ENCODE results near the gene GTSF1L.

GTSF1L gene

GRCh38 chr20:43744966-43745730 is 18.3 kb upstream of the GTSF1L start:
- DNase-seq, result no peak

- no peak for DNase-seq
Observed at GRCh38 chr20:43744151-43744611, 17.4 kb upstream of the GTSF1L start.

GRCh38 chr20:43740642-43741041 is 13.8 kb upstream of the GTSF1L start:
- no peak for DNase-seq

GRCh38 chr20:43739148-43739749 is 12.4 kb upstream of the GTSF1L start:
- no peak for DNase-seq

- DNase-seq, result no peak
Observed at GRCh38 chr20:43737925-43738324, 11.1 kb upstream of the GTSF1L start.

GRCh38 chr20:43736588-43737158 is 9.9 kb upstream of the GTSF1L start:
- DNase-seq, result no peak

GRCh38 chr20:43731927-43732326 is 5.1 kb upstream of the GTSF1L start:
- DNase-seq, result no peak

GRCh38 chr20:43731469-43731868 is 4.7 kb upstream of the GTSF1L start:
- no peak for DNase-seq

GRCh38 chr20:43728686-43729255 is 2.0 kb upstream of the GTSF1L start:
- DNase-seq, result no peak

GRCh38 chr20:43727980-43728590 is 1.3 kb upstream of the GTSF1L start:
- DNase-seq, result no peak

GRCh38 chr20:43726333-43726732 is 469 bp downstream of the GTSF1L start:
- DNase-seq, result no peak

GRCh38 chr20:43725666-43726065 is 1.1 kb downstream of the GTSF1L start:
- DNase-seq, result no peak

- no peak for DNase-seq
Observed at GRCh38 chr20:43724383-43724782, 2.4 kb downstream of the GTSF1L start.

GRCh38 chr20:43723735-43724134 is 3.1 kb downstream of the GTSF1L start:
- no peak for DNase-seq

- no peak for DNase-seq
Observed at GRCh38 chr20:43723186-43723585, 3.6 kb downstream of the GTSF1L start.

- no peak for DNase-seq
Observed at GRCh38 chr20:43722153-43722505, 4.7 kb downstream of the GTSF1L start.

- DNase-seq, result no peak
Observed at GRCh38 chr20:43721429-43722152, 5.2 kb downstream of the GTSF1L start.

GRCh38 chr20:43721097-43721428 is 5.7 kb downstream of the GTSF1L start:
- no peak for DNase-seq

GRCh38 chr20:43720007-43720406 is 6.8 kb downstream of the GTSF1L start:
- DNase-seq, result no peak

GRCh38 chr20:43717616-43717995 is 9.2 kb downstream of the GTSF1L start:
- DNase-seq, result no peak

GRCh38 chr20:43716757-43717615 is 9.8 kb downstream of the GTSF1L start:
- no peak for DNase-seq

GRCh38 chr20:43716123-43716522 is 10.7 kb downstream of the GTSF1L start:
- no peak for DNase-seq
